Neural crest cell (in vitro differentiated cells): ENCODE data around the gene OR13C4. TPM values are rescaled to one million over a fixed set of nuclear protein-coding genes. Genes with fewer than 3 reads are reported as not detected.

Source experiments
- DNase-seq: peaks from one replicate; pipeline ENCODE4 v3.0.0; 2021; ENCODE audit warnings: low read depth, mixed read lengths, low spot score
- H3K27ac Mint-ChIP-seq: one replicate; pipeline ENCODE4 v1.8.0; 2021; ENCODE audit warnings: mild to moderate bottlenecking, mixed read lengths; ENCODE audit not compliant: unreplicated experiment
- H3K27me3 Mint-ChIP-seq: 2 replicates; pipeline ENCODE4 v1.8.0; 2021; ENCODE audit warnings: low read depth, mild to moderate bottlenecking, mixed read lengths
- H3K36me3 Mint-ChIP-seq: 2 replicates; pipeline ENCODE4 v1.8.0; 2021; ENCODE audit warnings: low read depth, mild to moderate bottlenecking, mixed read lengths
- H3K4me1 Mint-ChIP-seq: 2 replicates; pipeline ENCODE4 v1.8.0; 2021; ENCODE audit warnings: mixed read lengths
- H3K4me3 Mint-ChIP-seq: one replicate; pipeline ENCODE4 v1.8.0; 2021; ENCODE audit warnings: mild to moderate bottlenecking, mixed read lengths
- H3K9me3 Mint-ChIP-seq: 2 replicates; pipeline ENCODE4 v1.8.0; 2021; ENCODE audit warnings: mixed read lengths
- CTCF ChIP-seq: fragments of 200-600 bp; sonication (generic); conservative IDR thresholded peaks from 2 replicates; pipeline ENCODE4 v1.5.0; 2021; ENCODE audit warnings: antibody characterized with exemption, mild to moderate bottlenecking
- total RNA-seq: library from RNA; stranded (reverse); gene quantifications from 2 replicates; pipeline ENCODE4 v1.2.1, GENCODE V29; 2021

OR13C4 gene
- total RNA-seq, 1 donor from 2014 or later = not detected

GRCh38 chr9:104494808-104495207, 32.2 kb downstream of the OR13C4 start:
- no peaks in the 10 kb centered on the region for H3K27me3 Mint-ChIP-seq
- no peak for DNase-seq
- H3K4me3 Mint-ChIP-seq = no peak overlapping the region
- H3K9me3 Mint-ChIP-seq = no peaks in the 10 kb centered on the region
- no peaks in the 10 kb centered on the region for H3K36me3 Mint-ChIP-seq
- peak; percentile 47 for TF ChIP-seq CTCF
- H3K27ac Mint-ChIP-seq = no peak overlapping the region
- H3K4me1 Mint-ChIP-seq = no peaks in the 10 kb centered on the region

GRCh38 chr9:104485014-104485413, 42.0 kb downstream of the OR13C4 start:
- no peaks in the 10 kb centered on the region for H3K9me3 Mint-ChIP-seq

GRCh38 chr9:104482921-104483570, 44.0 kb downstream of the OR13C4 start:
- no peaks in the 10 kb centered on the region for H3K9me3 Mint-ChIP-seq

More at GRCh38 chr9:104485014-104485413, 42.0 kb downstream of the OR13C4 start:
- no peak overlapping the region for H3K4me3 Mint-ChIP-seq
- no peak for TF ChIP-seq CTCF
- H3K36me3 Mint-ChIP-seq = no peaks in the 10 kb centered on the region
- H3K4me1 Mint-ChIP-seq = no peaks in the 10 kb centered on the region
- no peaks in the 10 kb centered on the region for H3K27me3 Mint-ChIP-seq
- H3K27ac Mint-ChIP-seq = no peak overlapping the region
- DNase-seq = no peak

More at GRCh38 chr9:104482921-104483570, 44.0 kb downstream of the OR13C4 start:
- no peaks in the 10 kb centered on the region for H3K36me3 Mint-ChIP-seq
- no peak for TF ChIP-seq CTCF
- no peak overlapping the region for H3K4me3 Mint-ChIP-seq
- H3K27me3 Mint-ChIP-seq = no peaks in the 10 kb centered on the region
- no peak overlapping the region for H3K27ac Mint-ChIP-seq
- no peak for DNase-seq
- no peaks in the 10 kb centered on the region for H3K4me1 Mint-ChIP-seq

Other genes starting within 250 kb of the OR13C4 start
- not detected in 2 replicates for gene OR13F1, start 22.9 kb downstream of the OR13C4 start, total RNA-seq
- not detected in 2 replicates for gene OR13C3, start 9.6 kb upstream of the OR13C4 start, total RNA-seq
- not detected in 2 replicates for gene OR13C8, start 42.0 kb upstream of the OR13C4 start, total RNA-seq
- gene OR13C5, start 72.2 kb upstream of the OR13C4 start, total RNA-seq = not detected in 2 replicates
- gene OR13C2, start 78.4 kb upstream of the OR13C4 start, total RNA-seq = not detected in 2 replicates
- gene OR13C9, start 91.0 kb upstream of the OR13C4 start, total RNA-seq = not detected in 2 replicates
- gene OR13D1, start 167.3 kb upstream of the OR13C4 start, total RNA-seq = not detected in 2 replicates
- gene NIPSNAP3A, start 220.5 kb upstream of the OR13C4 start, total RNA-seq = 14.6 and 14.9 TPM in 2 replicates
- gene NIPSNAP3B, start 236.9 kb upstream of the OR13C4 start, total RNA-seq = 3.8 TPM in 2 replicates